ENCODE data around the gene TIAM2. TPM values are rescaled to one million over a fixed set of nuclear protein-coding genes. Genes with fewer than 3 reads are reported as not detected.
"Not testable (repeated sequence)": the region's sequence is repeated elsewhere in the genome, so short reads cannot be mapped to it uniquely, and the experiment has no call there.

The TIAM2 gene
- total RNA-seq, 1 experiment from 2014 or later, result 11.3 TPM

DNA sequence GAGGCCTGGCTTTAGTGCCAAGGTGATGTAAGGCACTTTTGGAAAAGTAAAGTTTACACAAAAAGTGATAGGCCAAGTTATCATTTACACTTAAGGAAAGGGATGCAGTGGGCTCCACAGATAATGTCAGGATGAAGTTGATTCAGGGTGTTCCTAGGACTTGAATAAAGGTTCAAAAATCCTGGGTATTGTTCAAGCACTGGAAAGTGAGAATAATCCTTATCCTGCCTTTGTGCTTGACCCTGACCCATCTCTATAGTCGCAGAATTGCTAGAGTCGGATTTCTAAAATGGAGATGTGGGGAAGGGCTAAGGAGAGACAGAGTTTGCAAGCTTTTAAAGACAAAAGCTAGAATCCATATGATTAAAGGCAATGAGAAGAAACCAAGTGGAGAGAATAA is 115.6 kb downstream of the TIAM2 start:
- DNase-seq (ENCODE audit: low read depth), result no peak
- in situ Hi-C loops (cut with HindIII; ENCODE audit: low pct_unique_long_range_greater_than_20kb, low sequenced_read_pairs), result no loop called here

GRCh38 chr6:155112757-155113156 is 117.6 kb downstream of the TIAM2 start:
- in situ Hi-C loops (cut with HindIII; ENCODE audit: low pct_unique_long_range_greater_than_20kb, low sequenced_read_pairs), result no loop called here
- no peak for DNase-seq (ENCODE audit: low read depth)

DNA sequence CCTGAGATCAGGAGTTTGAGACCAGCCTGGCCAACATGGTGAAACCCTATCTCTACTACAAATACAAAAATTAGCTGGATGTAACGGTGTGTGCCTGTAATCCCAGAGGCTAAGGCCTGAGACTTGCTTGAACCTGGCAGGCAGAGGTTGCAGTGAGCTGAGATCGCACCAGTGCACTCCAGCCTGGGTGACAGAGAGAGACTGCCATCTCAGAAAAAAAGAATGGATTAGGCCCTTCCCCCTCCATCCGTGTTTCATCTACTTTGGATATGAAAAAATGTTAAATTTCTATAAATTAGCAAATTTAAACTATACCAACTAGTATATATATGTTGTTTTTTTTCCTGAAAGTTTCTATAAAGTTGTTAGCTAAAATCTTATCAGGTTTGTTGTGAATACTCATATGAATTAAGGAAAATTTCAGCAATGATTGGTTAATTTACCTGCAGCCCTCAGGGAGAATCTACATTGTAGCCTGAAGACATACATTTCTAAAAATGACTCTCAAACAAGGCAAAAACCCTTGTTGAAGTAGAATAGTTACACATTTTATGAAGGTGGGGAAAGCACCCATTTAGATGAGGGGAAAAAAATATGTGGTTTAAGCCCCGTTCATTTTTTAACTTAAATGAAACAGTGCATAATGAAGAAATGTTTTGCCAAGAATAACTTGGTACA is 120.9 kb downstream of the TIAM2 start:
- in situ Hi-C loops (cut with HindIII; ENCODE audit: low pct_unique_long_range_greater_than_20kb, low sequenced_read_pairs), result no loop called here
- no peak for DNase-seq (ENCODE audit: low read depth)

DNA sequence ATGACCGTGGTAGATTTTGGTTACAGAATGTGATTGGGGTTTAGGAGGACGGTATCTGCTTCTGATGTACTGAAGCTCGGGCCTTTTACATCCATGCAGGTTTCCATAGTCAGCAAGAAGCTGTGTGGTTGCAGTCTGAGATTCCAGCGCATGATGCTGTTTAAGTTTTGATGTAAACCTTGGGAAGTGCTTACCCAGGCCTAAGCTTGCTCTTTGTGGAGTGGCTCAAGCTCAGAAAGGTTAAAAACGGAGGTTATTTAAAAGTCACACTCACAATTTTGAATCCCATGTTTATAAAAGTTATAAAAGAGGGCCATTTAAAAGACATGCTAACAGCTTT is 121.4 kb downstream of the TIAM2 start:
- DNase-seq (ENCODE audit: low read depth), result no peak
- in situ Hi-C loops (cut with HindIII; ENCODE audit: low pct_unique_long_range_greater_than_20kb, low sequenced_read_pairs), result no loop called here

- in situ Hi-C loops (cut with HindIII; ENCODE audit: low pct_unique_long_range_greater_than_20kb, low sequenced_read_pairs), result no loop called here
- DNase-seq (ENCODE audit: low read depth), result peak; percentile 88
Observed at GRCh38 chr6:155117256-155117655, 122.1 kb downstream of the TIAM2 start.

- DNase-seq (ENCODE audit: low read depth), result no peak
- in situ Hi-C loops (cut with HindIII; ENCODE audit: low pct_unique_long_range_greater_than_20kb, low sequenced_read_pairs), result no loop called here
Observed at GRCh38 chr6:155117785-155118184, 122.7 kb downstream of the TIAM2 start.

- in situ Hi-C loops (cut with HindIII; ENCODE audit: low pct_unique_long_range_greater_than_20kb, low sequenced_read_pairs); DNase-seq (ENCODE audit: low read depth): not testable (repeated sequence)
Observed at GRCh38 chr6:155119201-155119600, 124.1 kb downstream of the TIAM2 start.

GRCh38 chr6:155120034-155120433 is 124.9 kb downstream of the TIAM2 start:
- no peak for DNase-seq (ENCODE audit: low read depth)
- in situ Hi-C loops (cut with HindIII; ENCODE audit: low pct_unique_long_range_greater_than_20kb, low sequenced_read_pairs), result no loop called here

DNA sequence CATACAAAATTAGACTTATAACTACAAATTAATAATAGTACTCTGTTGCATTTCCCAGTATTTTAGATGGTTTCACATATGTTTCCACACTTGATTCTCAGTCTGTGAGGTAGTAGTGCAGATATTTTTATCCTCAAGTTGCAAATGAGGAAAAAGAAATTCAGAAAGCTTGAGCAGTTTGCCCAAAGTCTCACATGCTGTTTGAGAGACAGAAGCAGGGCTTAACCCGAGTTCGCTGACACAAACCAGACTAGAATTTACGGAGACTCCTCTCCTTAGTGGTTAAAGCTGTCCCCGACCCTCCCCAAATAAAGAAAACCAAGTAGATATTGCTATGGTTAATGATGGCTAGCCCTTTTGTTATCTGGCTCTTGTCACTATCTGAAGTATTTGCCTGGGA is 126.2 kb downstream of the TIAM2 start:
- in situ Hi-C loops (cut with HindIII; ENCODE audit: low pct_unique_long_range_greater_than_20kb, low sequenced_read_pairs), result no loop called here
- DNase-seq (ENCODE audit: low read depth), result no peak

- no peak for DNase-seq (ENCODE audit: low read depth)
- in situ Hi-C loops (cut with HindIII; ENCODE audit: low pct_unique_long_range_greater_than_20kb, low sequenced_read_pairs), result no loop called here
Observed at GRCh38 chr6:155121699-155122098, 126.6 kb downstream of the TIAM2 start.

- in situ Hi-C loops (cut with HindIII; ENCODE audit: low pct_unique_long_range_greater_than_20kb, low sequenced_read_pairs), result no loop called here
- DNase-seq (ENCODE audit: low read depth), result no peak
Observed at GRCh38 chr6:155122199-155122950, 127.3 kb downstream of the TIAM2 start.

DNA sequence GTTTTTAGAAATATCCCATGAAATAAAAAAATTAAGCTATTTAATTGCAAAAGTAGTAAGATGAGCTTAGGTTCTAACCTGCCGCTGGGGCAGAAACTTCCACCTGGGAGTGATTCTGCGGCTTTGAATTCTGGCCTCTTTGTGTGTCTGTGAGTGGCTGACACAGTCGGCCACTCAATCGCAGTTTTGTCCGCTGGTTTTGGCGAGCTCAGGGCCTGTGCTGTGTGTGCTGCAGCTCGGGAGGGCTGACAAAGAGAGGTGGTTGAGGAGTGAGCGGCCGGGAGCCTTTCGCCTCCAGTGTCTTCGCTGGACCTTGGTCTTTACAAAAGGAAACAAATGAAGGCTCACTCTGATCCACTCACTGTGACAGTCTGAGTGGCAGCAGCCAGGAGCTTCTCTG is 128.4 kb downstream of the TIAM2 start:
- no peak for DNase-seq (ENCODE audit: low read depth)
- in situ Hi-C loops (cut with HindIII; ENCODE audit: low pct_unique_long_range_greater_than_20kb, low sequenced_read_pairs), result no loop called here

DNA sequence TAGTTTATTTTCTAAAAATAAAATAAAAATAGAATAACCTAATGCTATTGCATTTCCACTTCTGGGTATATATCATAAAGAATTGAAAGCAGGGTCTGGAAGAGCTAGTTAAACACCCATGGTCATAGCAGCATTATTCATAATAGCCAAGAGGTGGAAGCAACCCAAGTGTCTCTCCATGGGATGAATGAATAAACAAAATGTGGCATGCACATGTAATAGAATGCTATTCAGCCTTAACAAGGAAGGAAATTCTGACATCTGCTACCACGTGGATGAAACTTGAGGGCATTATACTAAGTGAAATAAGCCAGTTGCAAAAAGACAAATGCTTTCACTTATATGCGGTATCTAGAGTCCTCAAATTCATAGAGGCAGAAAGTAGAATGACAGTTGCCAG is 130.8 kb downstream of the TIAM2 start:
- DNase-seq (ENCODE audit: low read depth), result peak; percentile 21
- in situ Hi-C loops (cut with HindIII; ENCODE audit: low pct_unique_long_range_greater_than_20kb, low sequenced_read_pairs), result no loop called here

DNA sequence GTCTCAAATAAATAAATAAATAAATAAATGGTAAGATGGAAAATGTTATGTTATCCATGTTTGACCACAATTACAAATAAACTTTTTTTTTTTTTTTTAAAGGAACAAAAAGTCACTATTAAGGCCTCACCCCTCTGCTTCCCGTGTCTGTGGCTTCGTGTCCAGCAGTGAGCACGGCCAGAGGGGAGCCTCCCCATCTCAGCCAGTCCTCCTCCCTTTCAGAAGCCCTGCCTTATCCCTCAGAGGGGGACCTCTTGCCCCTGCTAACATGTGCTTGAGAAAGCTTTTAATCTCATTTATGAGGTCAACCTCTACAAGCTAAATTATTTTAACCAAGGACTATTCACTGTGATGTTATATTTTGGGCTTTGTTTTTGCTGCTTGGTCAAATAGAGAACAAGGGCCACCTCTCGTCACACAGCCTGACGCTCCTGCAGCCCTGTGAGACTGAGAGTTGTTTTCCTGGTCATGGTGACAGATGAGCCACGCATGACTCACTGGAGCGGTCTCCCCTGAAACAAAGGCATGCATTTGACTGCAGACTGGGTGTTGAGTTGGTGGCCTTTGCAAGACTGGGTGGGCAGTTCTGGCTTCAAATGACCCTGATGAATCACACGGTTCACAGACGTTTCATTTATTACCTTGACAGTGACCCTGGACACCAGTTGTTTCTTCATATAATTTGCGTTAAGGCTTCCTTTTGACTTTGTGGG is 131.8 kb downstream of the TIAM2 start:
- peak; percentile 99 for DNase-seq (ENCODE audit: low read depth)
- in situ Hi-C loops (cut with HindIII; ENCODE audit: low pct_unique_long_range_greater_than_20kb, low sequenced_read_pairs), result no loop called here

- DNase-seq (ENCODE audit: low read depth), result no peak
- in situ Hi-C loops (cut with HindIII; ENCODE audit: low pct_unique_long_range_greater_than_20kb, low sequenced_read_pairs), result no loop called here
Observed at GRCh38 chr6:155128977-155129376, 133.9 kb downstream of the TIAM2 start.

DNA sequence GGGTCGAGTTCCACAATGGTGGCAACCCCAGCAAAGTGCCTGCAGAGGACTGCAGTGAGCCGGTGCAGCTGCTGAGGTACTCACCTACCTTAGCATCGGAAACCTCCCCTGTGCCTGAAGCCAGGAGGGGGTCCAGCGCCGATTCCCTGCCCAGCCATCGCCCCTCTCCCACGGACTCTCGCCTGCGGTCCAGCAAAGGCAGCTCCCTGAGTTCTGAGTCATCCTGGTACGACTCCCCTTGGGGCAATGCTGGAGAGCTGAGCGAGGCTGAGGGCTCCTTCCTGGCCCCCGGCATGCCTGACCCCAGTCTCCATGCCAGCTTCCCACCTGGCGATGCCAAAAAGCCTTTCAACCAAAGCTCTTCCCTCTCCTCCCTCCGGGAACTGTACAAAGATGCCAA is 134.6 kb downstream of the TIAM2 start:
- no peak for DNase-seq (ENCODE audit: low read depth)
- in situ Hi-C loops (cut with HindIII; ENCODE audit: low pct_unique_long_range_greater_than_20kb, low sequenced_read_pairs), result no loop called here

DNA sequence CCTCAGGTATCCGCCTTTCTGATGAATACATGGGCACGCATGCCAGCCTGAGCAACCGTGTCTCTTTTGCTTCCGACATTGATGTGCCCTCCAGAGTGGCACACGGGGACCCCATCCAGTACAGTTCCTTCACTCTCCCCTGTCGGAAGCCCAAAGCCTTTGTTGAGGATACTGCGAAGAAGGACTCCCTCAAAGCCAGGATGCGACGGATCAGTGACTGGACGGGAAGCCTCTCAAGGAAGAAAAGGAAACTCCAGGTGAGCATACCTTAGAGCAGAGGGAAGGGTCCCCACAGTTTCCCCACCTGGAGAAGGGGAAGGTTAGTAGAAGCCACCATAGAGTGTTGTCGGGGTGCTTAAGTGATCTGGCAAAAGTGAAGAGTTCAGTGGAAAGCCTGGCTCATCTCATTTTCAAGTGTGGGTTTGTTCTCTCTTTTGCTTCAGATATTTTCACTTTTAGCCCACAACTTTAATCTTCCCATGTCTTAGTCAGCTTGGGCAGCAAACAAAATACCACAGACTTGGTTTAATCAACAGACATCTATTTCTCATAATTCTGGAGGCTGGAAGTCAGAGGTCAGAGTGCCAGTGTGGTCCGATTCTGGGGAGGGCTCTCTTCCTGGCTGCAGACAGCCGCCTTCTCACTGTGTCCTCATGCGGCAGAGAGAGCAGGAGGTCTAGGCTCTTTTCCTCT is 135.2 kb downstream of the TIAM2 start:
- in situ Hi-C loops (cut with HindIII; ENCODE audit: low pct_unique_long_range_greater_than_20kb, low sequenced_read_pairs), result no loop called here
- DNase-seq (ENCODE audit: low read depth), result no peak

GRCh38 chr6:155132617-155133016 is 137.5 kb downstream of the TIAM2 start:
- DNase-seq (ENCODE audit: low read depth), result no peak
- in situ Hi-C loops (cut with HindIII; ENCODE audit: low pct_unique_long_range_greater_than_20kb, low sequenced_read_pairs), result no loop called here

DNA sequence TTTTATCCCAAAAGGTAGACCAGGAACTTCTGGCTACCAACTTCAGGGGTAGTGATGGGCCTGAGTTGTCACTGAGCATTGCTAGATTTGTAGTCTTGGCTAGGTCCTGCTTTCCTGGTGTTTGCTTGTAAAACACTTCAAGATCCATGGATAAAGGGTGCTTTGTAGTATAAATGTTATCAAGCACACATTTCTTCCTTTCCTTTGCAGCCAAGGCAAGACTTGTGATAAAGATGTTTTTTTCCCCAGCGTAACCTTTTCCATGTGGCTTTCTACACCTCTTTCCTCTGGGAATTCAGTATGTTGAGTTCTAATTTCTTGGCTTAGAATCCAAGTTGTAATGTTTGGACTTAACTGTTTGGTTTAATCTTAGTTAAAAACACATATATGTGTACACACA is 145.9 kb downstream of the TIAM2 start:
- in situ Hi-C loops (cut with HindIII; ENCODE audit: low pct_unique_long_range_greater_than_20kb, low sequenced_read_pairs), result no loop called here
- no peak for DNase-seq (ENCODE audit: low read depth)

Data from Caki2 (cell line).